Ramos (cell line): ENCODE measurements around the gene XIRP1.

Experiments used
- in situ Hi-C: fragments of 300-500 bp; cut with MboI; formaldehyde crosslinking; loops from one replicate; pipeline ENCODE4 v1.14.3; 2022; ENCODE audit warnings: low sequenced_read_pairs; ENCODE audit not compliant: unreplicated experiment

Gene XIRP1

GRCh38 chr3:39147711-39148434, 44.5 kb downstream of the XIRP1 start:
- in situ Hi-C loops = no loop called here

GRCh38 chr3:39146611-39147591, 45.5 kb downstream of the XIRP1 start:
- in situ Hi-C loops = no loop called here

GRCh38 chr3:39146083-39146501, 46.3 kb downstream of the XIRP1 start:
- in situ Hi-C loops = no loop called here

- in situ Hi-C loops = no loop called here
These were observed 47.5 kb downstream of the XIRP1 start for GRCh38 chr3:39144748-39145380.

- in situ Hi-C loops = no loop called here
These were observed 48.2 kb downstream of the XIRP1 start for GRCh38 chr3:39144095-39144747.

- in situ Hi-C loops = no loop called here
These were observed 49.1 kb downstream of the XIRP1 start for GRCh38 chr3:39143051-39143885.

- in situ Hi-C loops = no loop called here
These were observed 50.3 kb downstream of the XIRP1 start for GRCh38 chr3:39142067-39142466.

- in situ Hi-C loops = no loop called here
These were observed 51.0 kb downstream of the XIRP1 start for GRCh38 chr3:39141171-39141995.

GRCh38 chr3:39140341-39140971, 51.9 kb downstream of the XIRP1 start:
- in situ Hi-C loops = no loop called here

- in situ Hi-C loops = no loop called here
These were observed 53.0 kb downstream of the XIRP1 start for GRCh38 chr3:39139442-39139841.

GRCh38 chr3:39138804-39139415, 53.5 kb downstream of the XIRP1 start:
- in situ Hi-C loops = no loop called here

GRCh38 chr3:39137991-39138803, 54.2 kb downstream of the XIRP1 start:
- in situ Hi-C loops = no loop called here

GRCh38 chr3:39137435-39137936, 54.9 kb downstream of the XIRP1 start:
- in situ Hi-C loops = no loop called here

GRCh38 chr3:39136533-39137434, 55.6 kb downstream of the XIRP1 start:
- in situ Hi-C loops = no loop called here

- in situ Hi-C loops = no loop called here
These were observed 57.1 kb downstream of the XIRP1 start for GRCh38 chr3:39135170-39135805.
